Cerebellar nuclear complex (tissue), 1 donor: Measurements from ENCODE around the gene ZNF787.
A peak's percentile ranks its signal among the peaks of the same experiment; 100 is the strongest.
"Not testable (repeated sequence)": the region's sequence is repeated elsewhere in the genome, so short reads cannot be mapped to it uniquely, and the experiment has no call there.

Source experiments
- DNase-seq, 2 experiments: peaks; one replicate each; lab custom pipeline; 2025; lab: John Stamatoyannopoulos, UW

The ZNF787 gene

GRCh38 chr19:56121180-56122167, at the start of gene ZNF787:
Gene ZNF787 (minus strand): TSS chr19:56121295. CDS start chr19:56103217, 18,078 bp downstream.
- peak; percentile 88 to 95 for DNase-seq

DNA sequence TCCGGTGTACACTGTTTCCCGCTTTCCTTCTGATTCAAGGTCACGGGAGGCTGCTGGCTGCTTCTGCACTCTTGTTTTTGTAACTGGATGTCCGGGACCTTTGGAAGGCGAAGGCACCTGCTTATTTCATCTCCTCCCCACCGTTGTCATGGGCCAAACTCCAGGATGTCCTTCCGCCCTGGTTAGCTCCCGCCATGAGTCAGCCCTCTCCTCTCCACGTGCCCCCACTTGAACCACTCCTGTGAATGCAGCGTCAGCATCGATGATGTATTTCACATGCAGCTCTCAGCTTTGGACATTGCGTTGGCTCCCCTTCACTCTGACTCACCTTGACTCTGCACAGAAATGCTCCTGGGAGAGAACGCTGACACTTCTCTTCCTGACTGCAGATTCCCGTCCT, 49.2 kb upstream of the ZNF787 start:
- DNase-seq, result no peak

DNA sequence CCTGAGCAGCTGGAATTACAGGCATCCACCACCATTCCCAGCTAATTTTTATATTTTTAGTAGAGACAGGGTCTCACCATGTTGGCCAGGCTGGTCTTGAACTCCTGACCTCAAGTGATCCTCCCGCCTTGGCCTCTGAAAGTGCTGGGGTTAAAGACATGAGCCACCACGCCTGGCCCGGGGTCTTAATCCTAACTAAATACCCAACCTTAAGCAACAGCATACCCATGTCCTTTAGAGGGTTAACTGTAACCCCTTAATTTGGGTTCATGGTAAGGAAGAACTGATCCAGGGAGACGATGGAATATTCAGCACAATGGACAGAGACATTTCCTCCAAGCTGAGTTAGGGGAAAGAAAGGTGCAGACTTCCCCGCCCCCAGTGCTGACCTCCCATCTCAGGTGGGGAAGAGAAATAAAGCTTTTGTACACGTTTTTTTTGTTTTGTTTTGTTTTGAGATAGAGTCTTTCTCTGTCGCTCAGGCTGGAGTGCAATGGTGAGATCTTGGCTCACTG, 46.0 kb upstream of the ZNF787 start:
- no peak for DNase-seq

- DNase-seq, result no peak
Observed at GRCh38 chr19:56163097-56163496, 42.0 kb upstream of the ZNF787 start.

DNA sequence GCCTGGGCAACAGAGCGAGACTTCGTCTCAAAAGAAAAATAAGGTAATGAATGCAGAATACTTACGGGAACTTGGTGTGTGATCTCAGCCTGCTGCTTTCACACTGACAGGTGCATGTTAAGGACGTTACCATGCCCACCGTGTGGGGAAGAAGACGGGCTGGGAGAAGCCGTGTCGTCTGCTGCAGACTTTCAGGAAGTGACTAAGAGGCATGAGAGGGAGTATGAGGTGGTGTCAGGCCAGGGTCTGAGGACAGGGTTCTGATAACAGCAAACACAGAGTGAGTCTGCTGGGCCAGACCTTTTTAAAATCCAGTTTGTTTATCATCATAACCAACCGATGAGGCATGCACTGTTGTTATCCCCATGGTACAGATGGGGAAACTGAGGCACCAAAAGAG, 41.2 kb upstream of the ZNF787 start:
- no peak for DNase-seq

DNA sequence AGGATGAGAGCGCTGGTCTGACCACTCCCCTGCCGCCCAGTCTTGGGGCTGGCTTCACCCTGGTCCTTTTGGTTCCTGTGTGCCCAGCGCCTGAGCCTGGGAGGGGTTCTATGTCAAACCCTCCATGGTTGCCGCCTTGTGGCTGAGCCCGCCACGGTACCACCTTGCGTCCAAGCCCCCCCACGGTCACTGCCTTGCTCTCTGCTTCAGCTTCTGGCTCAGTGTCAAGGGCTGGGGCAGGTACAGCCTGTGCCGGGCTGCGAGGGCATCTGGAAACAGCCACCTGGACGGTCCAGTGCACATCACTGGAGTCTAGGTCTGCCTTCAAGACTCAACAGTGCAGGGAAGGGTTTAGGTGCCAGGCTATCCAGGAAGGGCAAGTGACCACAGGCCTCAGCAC, 40.4 kb upstream of the ZNF787 start:
- DNase-seq, result no peak

DNA sequence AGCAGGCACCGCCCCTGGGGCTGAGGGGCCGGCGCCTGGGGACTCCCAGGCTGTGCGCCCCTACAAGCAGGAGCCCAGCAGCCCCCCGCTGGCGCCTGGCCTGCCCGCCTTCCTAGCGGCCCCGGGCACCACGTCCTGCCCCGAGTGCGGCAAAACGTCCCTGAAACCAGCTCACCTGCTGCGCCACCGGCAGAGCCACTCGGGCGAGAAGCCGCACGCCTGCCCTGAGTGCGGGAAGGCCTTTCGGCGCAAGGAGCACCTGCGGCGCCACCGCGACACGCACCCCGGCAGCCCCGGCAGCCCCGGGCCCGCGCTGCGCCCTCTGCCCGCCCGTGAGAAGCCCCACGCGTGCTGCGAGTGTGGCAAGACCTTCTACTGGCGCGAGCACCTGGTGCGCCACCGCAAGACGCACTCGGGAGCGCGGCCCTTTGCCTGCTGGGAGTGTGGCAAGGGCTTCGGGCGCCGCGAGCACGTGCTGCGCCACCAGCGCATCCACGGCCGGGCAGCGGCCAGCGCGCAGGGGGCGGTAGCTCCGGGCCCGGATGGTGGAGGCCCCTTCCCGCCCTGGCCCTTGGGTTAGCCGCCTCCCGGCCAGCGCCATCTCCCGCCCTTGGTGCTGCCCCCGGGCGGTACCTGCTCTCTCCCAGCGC, 38.7 kb upstream of the ZNF787 start:
- DNase-seq, result no peak

GRCh38 chr19:56159009-56159559, 38.0 kb upstream of the ZNF787 start:
- no peak for DNase-seq

GRCh38 chr19:56158170-56158757, 37.2 kb upstream of the ZNF787 start:
- no peak for DNase-seq

- DNase-seq, result no peak
Observed at GRCh38 chr19:56156768-56157167, 35.7 kb upstream of the ZNF787 start.

DNA sequence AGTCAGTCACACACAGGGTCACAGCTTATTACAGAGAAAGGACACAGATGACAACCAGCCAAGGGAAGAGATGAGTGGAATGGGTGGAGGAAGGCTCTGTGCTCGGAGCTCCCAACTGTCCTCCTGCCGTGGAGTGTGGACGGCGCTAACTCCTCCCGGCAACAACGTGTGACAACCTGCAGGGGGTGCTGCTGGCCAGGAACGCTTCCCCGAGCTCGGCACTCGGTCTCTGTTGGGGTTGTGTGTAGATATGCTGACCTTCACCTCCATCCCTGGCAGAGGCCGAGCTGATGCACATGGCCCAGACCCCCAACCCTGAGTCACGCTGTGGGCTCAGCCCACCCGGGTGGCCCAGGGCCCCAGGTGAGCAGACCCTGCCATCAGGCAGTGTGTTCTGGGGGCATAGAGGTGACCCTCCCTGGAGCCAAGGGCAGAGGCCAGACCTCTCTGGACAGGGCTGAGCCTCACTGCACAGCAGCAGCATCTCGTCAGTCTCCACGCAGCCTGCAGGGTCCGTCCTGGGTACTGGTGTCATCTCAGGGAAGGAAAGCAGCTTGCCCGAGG, 34.1 kb upstream of the ZNF787 start:
- no peak for DNase-seq

GRCh38 chr19:56153507-56153906, 32.4 kb upstream of the ZNF787 start:
- DNase-seq, result no peak

DNA sequence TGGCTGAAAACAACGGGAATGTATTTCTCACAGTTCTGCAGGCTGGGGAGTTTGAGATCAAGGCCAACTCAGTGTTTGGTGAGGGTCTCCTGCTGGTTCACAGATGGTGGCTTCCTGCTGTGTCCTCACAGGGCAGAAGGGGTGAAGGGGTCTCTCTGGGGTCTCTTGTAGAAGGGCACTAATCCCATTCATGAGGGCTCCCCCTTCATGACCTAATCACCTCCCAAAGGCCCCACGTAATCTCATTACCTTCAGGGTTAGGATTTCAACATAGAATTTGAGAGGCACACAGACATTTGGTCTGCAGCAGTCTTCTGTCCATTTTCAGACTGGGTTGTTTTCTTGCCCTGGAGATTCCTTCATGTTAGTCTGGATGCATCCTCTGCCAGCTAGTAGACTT, 31.5 kb upstream of the ZNF787 start:
- no peak for DNase-seq

- DNase-seq, result no peak
Observed at GRCh38 chr19:56150358-56150757, 29.3 kb upstream of the ZNF787 start.

GRCh38 chr19:56149656-56150038, 28.6 kb upstream of the ZNF787 start:
- DNase-seq, result no peak

DNA sequence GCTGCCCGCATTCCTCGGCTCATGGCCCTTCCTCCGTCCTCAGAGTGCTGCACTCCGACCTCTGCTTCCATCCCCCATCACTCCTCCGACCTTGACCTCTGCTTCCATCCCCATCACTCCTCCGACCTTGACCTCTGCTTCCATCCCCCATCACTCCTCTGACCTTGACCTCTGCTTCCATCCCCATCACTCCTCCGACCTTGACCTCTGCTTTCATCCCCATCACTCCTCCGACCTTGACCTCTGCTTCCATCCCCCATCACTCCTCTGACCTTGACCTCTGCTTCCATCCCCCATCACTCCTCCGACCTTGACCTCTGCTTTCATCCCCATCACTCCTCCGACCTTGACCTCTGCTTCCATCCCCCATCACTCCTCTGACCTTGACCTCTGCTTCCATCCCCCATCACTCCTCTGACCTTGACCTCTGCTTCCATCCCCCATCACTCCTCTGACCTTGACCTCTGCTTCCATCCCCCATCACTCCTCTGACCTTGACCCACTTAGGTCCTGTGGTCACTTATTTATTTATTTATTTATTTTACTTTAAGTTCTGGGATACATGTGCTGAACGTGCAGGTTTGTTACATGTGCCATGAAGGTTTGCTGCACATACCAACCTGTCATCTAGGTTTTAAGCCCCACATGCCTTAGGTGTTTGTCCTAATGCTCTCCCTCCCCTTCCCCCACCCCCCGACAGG, 28.0 kb upstream of the ZNF787 start:
- DNase-seq, result not testable (repeated sequence)

DNA sequence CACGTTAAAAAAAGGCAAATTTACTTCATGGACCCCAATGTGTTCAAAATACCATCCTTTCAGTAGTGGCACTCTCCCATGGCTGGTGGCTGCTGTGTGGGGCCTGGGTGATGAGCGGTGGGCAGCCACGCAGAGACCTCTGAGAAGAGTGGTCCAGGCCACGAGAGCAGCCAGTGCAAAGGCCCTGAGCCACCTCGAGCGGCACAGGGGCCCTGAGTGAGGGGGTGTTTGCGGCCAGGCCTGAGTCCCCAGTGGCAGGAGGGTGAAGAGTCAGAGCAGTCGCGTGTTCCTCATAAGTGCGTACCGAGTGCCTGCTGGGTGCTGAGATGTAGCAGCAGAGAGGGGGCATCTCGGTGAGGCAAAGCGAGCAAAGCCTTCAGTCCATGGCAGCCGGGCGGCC, 27.0 kb upstream of the ZNF787 start:
- no peak for DNase-seq

DNA sequence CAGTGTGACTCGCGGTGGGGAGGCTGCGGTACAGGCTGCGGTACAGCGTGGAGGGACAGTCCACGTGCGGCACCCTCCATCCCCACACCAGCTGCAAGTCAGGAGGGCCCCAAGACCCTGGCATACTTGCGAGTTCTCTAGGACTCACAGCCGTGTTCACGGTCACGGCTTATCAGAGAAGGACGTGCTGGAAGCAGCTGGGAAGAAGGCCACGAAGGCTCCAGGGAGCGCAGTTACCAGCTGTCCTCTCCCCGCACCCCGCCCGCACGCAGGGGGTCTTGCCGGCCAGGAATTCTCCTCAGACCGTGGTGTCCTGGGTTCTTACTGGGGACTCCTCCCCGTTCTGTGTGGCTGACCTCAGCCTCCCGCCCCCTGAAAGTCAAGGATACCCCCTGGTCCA, 26.2 kb upstream of the ZNF787 start:
- no peak for DNase-seq

- no peak for DNase-seq
Observed at GRCh38 chr19:56146904-56147303, 25.8 kb upstream of the ZNF787 start.

DNA sequence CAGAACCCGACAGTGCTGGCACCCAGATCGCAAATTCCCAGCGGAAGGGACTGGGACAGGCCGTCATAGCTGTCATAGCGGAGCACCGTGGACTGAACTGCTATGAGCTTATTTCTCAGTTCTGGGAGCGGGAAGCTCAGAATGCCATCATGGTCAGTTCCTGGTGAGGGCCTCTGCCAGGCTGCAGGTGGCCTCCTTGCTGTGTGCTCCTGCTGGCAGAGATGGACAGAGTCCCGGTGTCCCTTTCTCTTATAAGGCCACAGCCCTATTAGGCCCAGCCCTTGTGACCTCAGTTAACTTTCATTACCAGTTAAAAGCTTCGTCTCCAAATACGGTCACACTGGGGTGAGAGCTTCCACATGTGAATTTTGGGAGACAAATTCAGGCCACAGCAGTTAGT, 24.6 kb upstream of the ZNF787 start:
- no peak for DNase-seq

DNA sequence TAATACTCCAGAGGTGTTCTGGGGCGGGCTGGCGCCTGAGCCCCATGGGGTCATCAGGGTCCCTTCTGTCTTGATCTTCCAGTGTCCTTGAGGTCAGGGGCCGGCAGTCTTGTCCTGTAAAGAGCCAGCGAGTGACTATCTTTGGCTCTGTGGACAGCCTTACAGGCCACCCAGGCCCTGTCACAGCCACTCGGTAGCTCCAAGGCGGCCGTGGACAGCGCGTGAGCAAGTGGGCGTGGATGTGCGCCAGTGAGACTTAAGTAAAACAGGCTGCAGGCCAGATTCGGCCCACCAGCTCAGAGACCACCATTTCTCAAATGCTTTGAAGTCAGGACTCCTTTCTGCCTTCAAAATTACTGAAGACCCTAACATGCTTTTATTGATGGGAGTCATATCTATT, 23.7 kb upstream of the ZNF787 start:
- DNase-seq, result no peak
